HCT116 (cell line): Measurements from ENCODE around the gene FGF14. TPM values are rescaled to one million over a fixed set of nuclear protein-coding genes. Genes with fewer than 3 reads are reported as not detected.

ENCODE experiments used
- ATAC-seq: fragments of 200-7000 bp; cut with Tn5 transposase; 2 replicates; pipeline ENCODE4 v1.9.1; 2020; ENCODE audit warnings: mild to moderate bottlenecking, moderate library complexity
- BruUV-seq: library from RNA; stranded (reverse); fragments of 400-500 nt; replicated peaks from 2 replicates; lab custom pipeline; 2021; lab: Mats Ljungman, UMichigan
- CTCF ChIA-PET: fragments of 300-600 bp; sonication (Branson Sonifier 250); formaldehyde crosslinking; loops from one replicate; lab custom pipeline; 2021; ENCODE audit warnings: antibody characterized with exemption; lab: Charles Lee
- POLR2A ChIA-PET: fragments of 300-600, 350-600 bp; sonication (Branson Sonifier 250); formaldehyde crosslinking; loops from one replicate; lab custom pipeline; 2021; ENCODE audit warnings: antibody characterized with exemption; lab: Charles Lee
- RAD21 ChIA-PET, 2 experiments: fragments of 300-600 bp; sonication (Branson Sonifier 250); formaldehyde crosslinking; loops; one replicate each; lab custom pipeline; 2023; ENCODE audit warnings: low total read pairs in 2 of 2; ENCODE audit not compliant: uncharacterized antibody in 2 of 2, unreplicated experiment in 2 of 2, low non-redundant PET in 1 of 2; lab: Charles Lee
- DNase-seq: peaks from one replicate; pipeline ENCODE4 v3.0.0-alpha.2; 2010; ENCODE audit warnings: low read depth, low spot score
- H2AFZ ChIP-seq: fragments of 200-600 bp; shearing (Covaris generic), sonication (generic); 2 replicates; pipeline ENCODE4 v1.6.1; 2017; ENCODE audit warnings: low read depth, mixed run types, mixed read lengths, antibody characterized with exemption, low read length; ENCODE audit not compliant: poor library complexity, severe bottlenecking
- H3K27ac ChIP-seq: 2 replicates; pipeline ENCODE4 v1.5.1; 2012; ENCODE audit warnings: low read depth, low read length
- H3K27me3 ChIP-seq: fragments of 200-600 bp; sonication (generic); 2 replicates; pipeline ENCODE4 v1.6.1; 2016; ENCODE audit warnings: mixed run types, low read length, mixed read lengths; ENCODE audit not compliant: insufficient read depth
- H3K36me3 ChIP-seq, 2 experiments: fragments of 200-500 bp in 1 of 2; fragments of 200-600 bp in 1 of 2; sonication (Bioruptor generic) in 1 of 2; sonication (generic) in 1 of 2; 2 replicates each; pipeline versions ENCODE4 v1.5.1 to v1.6.1; 2014 to 2016; ENCODE audit warnings: low read length in 2 of 2, inconsistent platforms in 1 of 2, mixed read lengths in 1 of 2, mixed run types in 1 of 2; ENCODE audit not compliant: insufficient read depth in 2 of 2, control insufficient read depth in 1 of 2
- H3K4me1 ChIP-seq, 2 experiments: fragments of 200-600 bp in 1 of 2; sonication (generic) in 1 of 2; 2 replicates each; pipeline versions ENCODE4 v1.5.1 to v1.6.1; 2012 to 2017; ENCODE audit warnings: low read length in 2 of 2, inconsistent platforms in 1 of 2, mild to moderate bottlenecking in 1 of 2, mixed read lengths in 1 of 2, mixed run types in 1 of 2, moderate library complexity in 1 of 2; ENCODE audit not compliant: insufficient read depth in 2 of 2, control insufficient read depth in 1 of 2
- H3K4me2 ChIP-seq: fragments of 200-600 bp; sonication (generic); 2 replicates; pipeline ENCODE4 v1.6.1; 2017; ENCODE audit warnings: mixed run types, low read length, mixed read lengths
- H3K4me3 ChIP-seq, 2 experiments: fragments of 200-600 bp in 1 of 2; sonication (generic) in 1 of 2; replicated peaks in 1 of 2; 2 replicates each; pipeline ENCODE4 v1.5.1; 2011 to 2016; ENCODE audit warnings: low read length in 2 of 2, control low read depth in 1 of 2, low read depth in 1 of 2, mild to moderate bottlenecking in 1 of 2, mixed read lengths in 1 of 2, mixed run types in 1 of 2
- H3K79me2 ChIP-seq: fragments of 200-600 bp; sonication (generic); 2 replicates; pipeline ENCODE4 v1.6.1; 2017; ENCODE audit warnings: mild to moderate bottlenecking, mixed run types, low read length, moderate library complexity, mixed read lengths; ENCODE audit not compliant: insufficient read depth
- H3K9ac ChIP-seq: fragments of 200-600 bp; sonication (generic); 2 replicates; pipeline ENCODE4 v1.6.1; 2016; ENCODE audit warnings: low read length, mixed read lengths
- H3K9me2 ChIP-seq: fragments of 200-600 bp; sonication (generic), shearing (Covaris generic); 2 replicates; pipeline ENCODE4 v1.6.1; 2017; ENCODE audit warnings: mixed run types, mild to moderate bottlenecking, moderate library complexity; ENCODE audit not compliant: insufficient read depth
- H3K9me3 ChIP-seq, 2 experiments: fragments of 200-500 bp in 1 of 2; fragments of 200-600 bp in 1 of 2; sonication (Bioruptor generic) in 1 of 2; sonication (generic) in 1 of 2; 2 replicates each; pipeline ENCODE4 v1.6.1; 2014 to 2017; ENCODE audit warnings: low read length in 2 of 2, mixed read lengths in 2 of 2, inconsistent platforms in 1 of 2, low read depth in 1 of 2, mild to moderate bottlenecking in 1 of 2, mixed run types in 1 of 2, moderate library complexity in 1 of 2; ENCODE audit not compliant: control insufficient read depth in 1 of 2, insufficient read depth in 1 of 2
- H4K20me1 ChIP-seq: fragments of 200-600 bp; sonication (generic), shearing (Covaris generic); 2 replicates; pipeline ENCODE4 v1.6.1; 2017; ENCODE audit warnings: mixed run types, mild to moderate bottlenecking, moderate library complexity; ENCODE audit not compliant: insufficient read depth
- CBX3 ChIP-seq: IDR thresholded peaks from 2 replicates; pipeline ENCODE4 v1.6.1; 2012; ENCODE audit warnings: low read depth
- ELF1 ChIP-seq: IDR thresholded peaks from 2 replicates; pipeline ENCODE4 v1.6.1; 2012; ENCODE audit warnings: low read depth, borderline replicate concordance
- EZH2 ChIP-seq: fragments of 200-600 bp; sonication (generic); IDR thresholded peaks from 2 replicates; pipeline ENCODE4 v1.6.1; 2017; ENCODE audit warnings: antibody characterized with exemption, mixed run types
- EZH2phosphoT487 ChIP-seq: fragments of 200-600 bp; IDR thresholded peaks from 2 replicates; pipeline ENCODE4 v1.6.1; 2018; ENCODE audit warnings: antibody characterized with exemption, borderline replicate concordance
- JUND ChIP-seq: IDR thresholded peaks from 2 replicates; pipeline ENCODE4 v1.6.1; 2012
- POLR2AphosphoS5 ChIP-seq: IDR thresholded peaks from 2 replicates; pipeline ENCODE4 v1.6.1; 2011; ENCODE audit warnings: mild to moderate bottlenecking, low read depth, low read length, moderate library complexity
- RAD21 ChIP-seq: IDR thresholded peaks from 2 replicates; pipeline ENCODE4 v1.6.1; 2012; ENCODE audit warnings: low read depth, mild to moderate bottlenecking
- SIN3A ChIP-seq: IDR thresholded peaks from 2 replicates; pipeline ENCODE4 v1.6.1; 2012; ENCODE audit warnings: low read depth
- SRF ChIP-seq: IDR thresholded peaks from 2 replicates; pipeline ENCODE4 v1.6.1; 2012; ENCODE audit warnings: low read depth
- TCF7L2 ChIP-seq: IDR thresholded peaks from 2 replicates; pipeline ENCODE4 v1.7.0; 2011; ENCODE audit warnings: borderline replicate concordance, inconsistent platforms; ENCODE audit not compliant: insufficient read depth, insufficient read length; ENCODE audit errors: extremely low read depth
- YY1 ChIP-seq: IDR thresholded peaks from 2 replicates; pipeline ENCODE4 v1.6.1; 2011; ENCODE audit warnings: low read length, low read depth, moderate library complexity, mild to moderate bottlenecking; ENCODE audit not compliant: insufficient replicate concordance; ENCODE audit errors: extremely low read depth
- ZFX ChIP-seq: fragments of 450-650 bp; IDR thresholded peaks from 2 replicates; pipeline ENCODE4 v1.6.1; 2017
- intact Hi-C: fragments of 100-400 bp; cut with micrococcal nuclease; formaldehyde crosslinking; loops from 2 replicates; pipeline ENCODE4 v1.10.0; 2022
- total RNA-seq: library from RNA; stranded (reverse); gene quantifications from one replicate; pipeline ENCODE4 v1.2.1, GENCODE V29; 2021; ENCODE audit not compliant: unreplicated experiment
- TF ChIP-seq, protein P1 (sequence below): IDR thresholded peaks from 2 replicates; pipeline ENCODE4 v1.6.1; 2012

The FGF14 gene
- total RNA-seq, 1 experiment from 2014 or later, result not detected

DNA sequence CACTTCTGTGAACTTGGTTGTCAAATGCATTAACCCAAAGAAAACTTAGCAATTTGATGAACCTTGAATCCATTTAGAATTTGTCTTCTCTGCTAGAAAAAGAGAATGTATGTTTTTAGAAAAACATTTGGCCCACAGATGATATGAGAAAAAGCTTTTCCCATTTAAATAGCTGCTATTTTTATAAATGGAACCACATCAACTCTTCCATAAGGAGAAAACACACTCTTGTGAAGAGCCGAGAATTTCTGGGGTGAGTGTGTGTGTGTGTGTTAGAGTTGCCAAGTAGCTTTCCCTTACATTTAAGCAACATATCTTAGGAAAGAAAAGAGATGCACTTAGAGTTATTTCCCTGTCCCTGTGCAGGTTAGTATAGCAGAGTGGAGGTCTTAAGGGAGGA, 626.6 kb downstream of the FGF14 start:
- no peaks in the 10 kb centered on the region for H4K20me1 ChIP-seq
- no peaks in the 10 kb centered on the region for H3K36me3 ChIP-seq
- H3K4me2 ChIP-seq, result no peak overlapping the region
- RAD21 ChIA-PET, result no interaction called here
- no peaks in the 10 kb centered on the region for H3K9me2 ChIP-seq
- TF ChIP-seq TCF7L2 (no peak), SIN3A (no peak), CBX3 (no peak), ELF1 (no peak)
- no peak overlapping the region for H3K4me3 ChIP-seq
- POLR2A ChIA-PET, result no interaction called here
- H3K4me1 ChIP-seq, result no peaks in the 10 kb centered on the region
- H3K27me3 ChIP-seq, result no peaks in the 10 kb centered on the region
- no peak overlapping the region for H3K9ac ChIP-seq
- no peaks in the 10 kb centered on the region for H3K79me2 ChIP-seq
- BruUV-seq, result no TSS peak
- DNase-seq (no peak), ATAC-seq (no peak)
- CTCF ChIA-PET, result no interaction called here
- H3K9me3 ChIP-seq, result peaks cover 0 to 6% of the 10 kb centered on the region in 2 experiments; a peak in 2 of 4 replicates
- no peak overlapping the region for H3K27ac ChIP-seq
- no peak overlapping the region for H2AFZ ChIP-seq
- intact Hi-C loops, result no loop called here

DNA sequence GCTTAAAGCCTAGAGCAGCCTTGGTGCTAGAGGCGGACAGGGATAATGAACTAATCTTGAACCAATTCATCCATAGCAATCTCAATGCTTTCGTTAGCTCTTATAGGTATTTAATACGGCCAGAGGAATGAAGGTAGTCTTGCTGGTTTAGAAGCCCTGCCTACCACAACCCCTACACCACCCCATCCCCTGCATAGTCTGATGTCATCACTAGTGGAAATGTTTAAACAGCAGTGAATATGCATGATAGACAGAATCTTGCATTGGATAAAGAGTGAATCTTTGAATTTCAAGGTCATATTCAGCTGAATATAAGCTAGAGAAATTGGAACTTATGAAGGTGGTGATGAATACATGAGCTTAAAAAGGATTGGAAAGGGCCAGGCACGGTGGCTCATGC, 627.5 kb downstream of the FGF14 start:
- DNase-seq (no peak), ATAC-seq (no peak)
- CTCF ChIA-PET, result no interaction called here
- H3K4me1 ChIP-seq, result no peaks in the 10 kb centered on the region
- no peaks in the 10 kb centered on the region for H3K9me2 ChIP-seq
- no peaks in the 10 kb centered on the region for H4K20me1 ChIP-seq
- POLR2A ChIA-PET, result no interaction called here
- no peaks in the 10 kb centered on the region for H3K27me3 ChIP-seq
- H3K4me2 ChIP-seq, result no peak overlapping the region
- RAD21 ChIA-PET, result no interaction called here
- H3K36me3 ChIP-seq, result no peaks in the 10 kb centered on the region
- no peak overlapping the region for H3K4me3 ChIP-seq
- H2AFZ ChIP-seq, result no peak overlapping the region
- no peaks in the 10 kb centered on the region for H3K79me2 ChIP-seq
- TF ChIP-seq RAD21 (no peak), JUND (no peak), SRF (no peak), CBX3 (no peak), POLR2AphosphoS5 (no peak), ELF1 (no peak), YY1 (no peak), EZH2phosphoT487 (no peak), EZH2 (no peak), SIN3A (no peak), ZFX (no peak)
- TF ChIP-seq, protein P1, sequence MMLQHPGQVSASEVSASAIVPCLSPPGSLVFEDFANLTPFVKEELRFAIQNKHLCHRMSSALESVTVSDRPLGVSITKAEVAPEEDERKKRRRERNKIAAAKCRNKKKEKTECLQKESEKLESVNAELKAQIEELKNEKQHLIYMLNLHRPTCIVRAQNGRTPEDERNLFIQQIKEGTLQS, result no peak
- BruUV-seq, result no TSS peak
- H3K9ac ChIP-seq, result no peak overlapping the region
- H3K27ac ChIP-seq, result no peak overlapping the region
- H3K9me3 ChIP-seq, result peaks cover 0 to 7% of the 10 kb centered on the region in 2 experiments; a peak in 1 of 4 replicates
- intact Hi-C loops, result no loop called here
